Pancreas (tissue), 10 donors: ENCODE measurements around the gene C1orf35. TPM values are rescaled to one million over a fixed set of nuclear protein-coding genes. Genes with fewer than 3 reads are reported as not detected.

Experiments
- ATAC-seq, 4 donors: fragments of 200-7000 bp; cut with Tn5 transposase; one replicate each; pipeline versions ENCODE4 v1.8.0 to v1.9.1; 2020; ENCODE audit warnings: mild to moderate bottlenecking in 4 of 4, moderate library complexity in 4 of 4
- DNase-seq, 6 donors: peaks; one replicate each; pipeline ENCODE4 v3.0.0-alpha.2; 2020
- FAIRE-seq: peaks from 2 replicates; lab custom pipeline; 2012; peaks lifted over from hg19 to GRCh38; lab: Jason Lieb, UNC
- H3K27ac ChIP-seq, 4 donors: fragments of 200-600 bp; sonication (generic); 1 replicate in 3 of 4; 2 replicates in 1 of 4; pipeline versions ENCODE4 v1.5.0 to v1.8.0; 2020
- H3K27me3 ChIP-seq, 4 donors: fragments of 200-600 bp; one replicate each; pipeline ENCODE4 v1.8.0; 2021
- H3K36me3 ChIP-seq, 3 donors: fragments of 200-600 bp; sonication (generic) in 1 of 3; one replicate each; pipeline versions ENCODE4 v1.5.0 to v1.8.0; 2020 to 2021
- H3K4me1 ChIP-seq, 3 donors: fragments of 200-600 bp; one replicate each; pipeline ENCODE4 v1.8.0; 2021
- H3K4me3 ChIP-seq, 4 donors: fragments of 200-600 bp; sonication (generic) in 2 of 4; one replicate each; pipeline versions ENCODE4 v1.5.0 to v1.8.0; 2020 to 2021
- H3K9me3 ChIP-seq, 4 donors: fragments of 200-600 bp; one replicate each; pipeline ENCODE4 v1.8.0; 2021
- CTCF ChIP-seq, 4 donors: fragments of 200-600 bp; sonication (generic) in 3 of 4; IDR thresholded peaks; one replicate each; pipeline versions ENCODE4 v1.5.0 to v1.8.0; 2021; ENCODE audit warnings: antibody characterized with exemption in 4 of 4
- WGBS, 2 donors: extraction: QIAGEN DNeasy Blood & Tissue Kit; methylation state at CpG; one replicate each; pipeline ENCODE4 v1.1.7; 2013; 5-methylcytosine and 5-hydroxymethylcytosine counted together
- intact Hi-C, 3 donors: fragments of 100-400 bp; cut with DNase I; formaldehyde crosslinking; loops; one replicate each; pipeline versions ENCODE4 v1.11.1 to v1.14.2; 2022
- polyA plus RNA-seq, 2 donors: library from polyadenylated mRNA; stranded (reverse); fragments of 200-250 nt; gene quantifications; one replicate each; pipeline ENCODE4 v1.2.3, GENCODE V29; 2013
- total RNA-seq, 6 donors: library from RNA; stranded (reverse); fragmentation: NEBNext Ultra II Directional in 4 of 6; extraction: Animal tissue kit (Norgen Biotek cat#: 25700) in 4 of 6; gene quantifications; one replicate each; pipeline versions ENCODE4 v1.2.1 to v1.2.4, GENCODE V29; 2021 to 2023
- donor health status: healthy with polysubstance abuse.
- donor health status: DM: no; HTN: no; CAD: no; lungs with moderate emphysema.
- donor health status: DM: no; HTN: no; CAD: no.
- donor health status: control.
- donor health status: control.
- donor health status: Bipolar disorder and iron deficiency.
- donor health status: DM: yes; HTN: yes; CAD: no.
- donor health status: DM: no; HTN: no; CAD: no.
- donor health status: DM: no; HTN: no; CAD: no.
- donor health status: DM: yes; HTN: yes; CAD: no.

The C1orf35 gene
- total and polyA plus RNA-seq, 8 donors = 6.3 to 33.2 (median 8.3) TPM

- no peak for TF ChIP-seq CTCF (IDR thresholded peaks at IDR 0.05)
- ATAC-seq = peak in 3 of 4 donors; percentile 5 to 15 (median 7)
- 66 to 67% methylated on average over 2 of the region's 2 CpGs for WGBS, 2 donors
- no peaks in the 10 kb centered on the region for H3K36me3 ChIP-seq
- intact Hi-C loops = no loop called here
- DNase-seq = no peak
- no peak overlapping the region for H3K4me3 ChIP-seq
- no peaks in the 10 kb centered on the region for H3K27me3 ChIP-seq
- no peak for FAIRE-seq
- no peaks in the 10 kb centered on the region for H3K9me3 ChIP-seq
- H3K27ac ChIP-seq = peak overlapping the region; percentile 47 to 74 (median 64)
- H3K4me1 ChIP-seq = no peaks in the 10 kb centered on the region
These were observed 28.6 kb upstream of the C1orf35 start for GRCh38 chr1:228131766-228132165.

- Histone ChIP-seq H3K27me3 (no peaks in the 10 kb centered on the region), H3K9me3 (no peaks in the 10 kb centered on the region), H3K27ac (no peak overlapping the region), H3K36me3 (no peaks in the 10 kb centered on the region), H3K4me1 (no peaks in the 10 kb centered on the region), H3K4me3 (no peak overlapping the region)
- 72 to 82% methylated on average over 5 of the region's 5 CpGs for WGBS, 2 donors
- intact Hi-C loops = no loop called here
- DNase-seq (no peak), ATAC-seq (no peak), FAIRE-seq (no peak)
- no peak for TF ChIP-seq CTCF (IDR thresholded peaks at IDR 0.05)
These were observed 22.1 kb upstream of the C1orf35 start for GRCh38 chr1:228125185-228125584.

- no peaks in the 10 kb centered on the region for H3K36me3 ChIP-seq
- H3K27ac ChIP-seq = no peak overlapping the region
- no peaks in the 10 kb centered on the region for H3K4me1 ChIP-seq
- intact Hi-C loops = no loop called here
- H3K4me3 ChIP-seq = no peak overlapping the region
- ATAC-seq (no peak), DNase-seq (no peak), FAIRE-seq (no peak)
- H3K27me3 ChIP-seq = no peaks in the 10 kb centered on the region
- no peak for TF ChIP-seq CTCF (IDR thresholded peaks at IDR 0.05)
- 64 to 75% methylated on average over 2 of the region's 2 CpGs for WGBS, 2 donors
- H3K9me3 ChIP-seq = no peaks in the 10 kb centered on the region
These were observed 20.4 kb upstream of the C1orf35 start for GRCh38 chr1:228123505-228123904.

- Histone ChIP-seq H3K36me3 (no peaks in the 10 kb centered on the region), H3K27me3 (no peaks in the 10 kb centered on the region), H3K27ac (no peak overlapping the region), H3K4me3 (no peak overlapping the region), H3K4me1 (no peaks in the 10 kb centered on the region), H3K9me3 (no peaks in the 10 kb centered on the region)
- no peak for FAIRE-seq
- intact Hi-C loops = no loop called here
- TF ChIP-seq CTCF (IDR thresholded peaks at IDR 0.05) = no peak
- 69 to 90% methylated on average over 1 of the region's 1 CpG for WGBS, 2 donors
- ATAC-seq = no peak
- DNase-seq = no peak
These were observed 19.9 kb upstream of the C1orf35 start for GRCh38 chr1:228122921-228123441.

- Histone ChIP-seq H3K4me1 (no peaks in the 10 kb centered on the region), H3K27ac (no peak overlapping the region), H3K36me3 (no peaks in the 10 kb centered on the region), H3K9me3 (no peaks in the 10 kb centered on the region), H3K27me3 (no peaks in the 10 kb centered on the region), H3K4me3 (no peak overlapping the region)
- FAIRE-seq (no peak), ATAC-seq (no peak), DNase-seq (no peak)
- WGBS, 2 donors = 69 to 74% methylated on average over 5 of the region's 5 CpGs
- no peak for TF ChIP-seq CTCF (IDR thresholded peaks at IDR 0.05)
- intact Hi-C loops = no loop called here
These were observed 17.8 kb upstream of the C1orf35 start for GRCh38 chr1:228120857-228121489.
